ENCODE measurements around the gene TOPAZ1. TPM values are rescaled to one million over a fixed set of nuclear protein-coding genes. Genes with fewer than 3 reads are reported as not detected.

The TOPAZ1 gene
- total and polyA plus RNA-seq, 5 donors = not detected

DNA sequence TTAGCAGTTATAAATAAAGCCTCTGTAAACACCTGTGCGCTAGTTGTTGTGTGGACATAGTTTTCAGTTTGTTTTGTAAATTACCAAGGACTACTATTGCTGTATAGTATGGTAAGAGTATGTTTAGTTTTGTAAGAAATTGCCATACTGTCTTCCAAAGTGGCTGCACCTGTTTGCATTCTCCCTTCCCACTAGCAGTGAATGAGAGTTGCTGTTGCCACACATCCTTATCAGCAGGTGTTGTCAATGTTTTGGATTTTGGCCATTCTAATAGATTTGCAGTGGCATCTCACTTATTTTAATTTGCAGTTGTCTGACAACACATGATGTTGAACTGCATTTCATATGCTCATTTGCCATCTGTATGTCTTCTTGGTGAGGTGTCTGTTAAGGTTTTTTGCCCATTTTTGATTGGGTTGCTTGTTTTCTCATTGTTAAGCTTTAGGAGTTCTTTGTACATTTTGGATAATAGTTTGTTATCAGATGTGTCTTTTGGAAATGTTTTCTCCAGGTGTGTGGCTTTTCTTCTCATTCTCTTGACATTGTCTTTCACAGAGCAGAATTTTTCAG lies 111.8 kb downstream of the TOPAZ1 start:
- Histone ChIP-seq H3K27ac (ENCODE audit: low read length) (no peak overlapping the region), H3K4me3 (ENCODE audit: low read length) (no peak overlapping the region), H3K27me3 (ENCODE audit: control insufficient read depth, insufficient read depth) (no peaks in the 10 kb centered on the region), H3K4me1 (ENCODE audit: control insufficient read depth, insufficient read depth, low read length) (no peaks in the 10 kb centered on the region), H3K9me3 (ENCODE audit: control insufficient read depth, low read length) (no peaks in the 10 kb centered on the region)
- 99% methylated on average over 1 of the region's 1 CpG for WGBS
- DNase-seq = no peak
- intact Hi-C loops (cut with DNase I) = no loop called here
- no peak for ATAC-seq

DNA sequence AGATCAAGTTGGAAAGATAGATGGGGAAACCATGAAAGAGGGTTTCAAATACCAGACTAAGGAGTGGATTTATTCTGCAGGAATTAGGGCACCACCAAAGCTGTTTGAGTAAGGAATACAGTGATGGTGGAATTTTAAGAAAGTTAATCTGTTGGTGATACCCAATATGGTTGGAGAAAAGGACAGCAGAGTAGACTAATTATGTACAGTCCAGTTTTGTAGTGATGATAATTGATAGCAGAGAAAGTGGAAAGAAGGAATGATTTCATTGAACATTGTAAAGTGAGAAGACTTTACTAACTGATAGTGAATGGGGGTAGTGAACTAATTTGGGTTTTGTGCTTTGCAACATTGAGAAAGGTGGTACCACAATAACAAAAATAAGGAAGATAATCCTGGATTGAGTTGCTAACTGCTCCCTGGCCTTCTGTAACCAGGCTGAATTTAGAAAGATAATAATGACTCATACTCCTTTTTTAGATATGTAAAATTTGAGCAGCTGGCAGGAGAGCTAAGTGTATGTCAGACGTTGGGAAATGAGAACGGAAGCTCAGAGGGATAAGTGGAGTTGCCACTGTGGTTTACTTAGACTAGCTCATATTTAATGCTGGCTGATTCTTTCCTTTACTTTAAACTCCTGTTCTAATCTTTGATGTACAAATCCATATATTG lies 113.8 kb downstream of the TOPAZ1 start:
- no peaks in the 10 kb centered on the region for H3K4me1 ChIP-seq (ENCODE audit: control insufficient read depth, insufficient read depth, low read length)
- H3K27me3 ChIP-seq (ENCODE audit: control insufficient read depth, insufficient read depth) = no peaks in the 10 kb centered on the region
- no peaks in the 10 kb centered on the region for H3K9me3 ChIP-seq (ENCODE audit: control insufficient read depth, low read length)
- ATAC-seq = peak; percentile 93 to 95
- peak in 1 of 3 donors; percentile 17 for DNase-seq
- no peak overlapping the region for H3K4me3 ChIP-seq (ENCODE audit: low read length)
- intact Hi-C loops (cut with DNase I) = no loop called here
- 11% methylated on average over 2 of the region's 2 CpGs for WGBS
- peak overlapping the region; percentile 62 for H3K27ac ChIP-seq (ENCODE audit: low read length)

DNA sequence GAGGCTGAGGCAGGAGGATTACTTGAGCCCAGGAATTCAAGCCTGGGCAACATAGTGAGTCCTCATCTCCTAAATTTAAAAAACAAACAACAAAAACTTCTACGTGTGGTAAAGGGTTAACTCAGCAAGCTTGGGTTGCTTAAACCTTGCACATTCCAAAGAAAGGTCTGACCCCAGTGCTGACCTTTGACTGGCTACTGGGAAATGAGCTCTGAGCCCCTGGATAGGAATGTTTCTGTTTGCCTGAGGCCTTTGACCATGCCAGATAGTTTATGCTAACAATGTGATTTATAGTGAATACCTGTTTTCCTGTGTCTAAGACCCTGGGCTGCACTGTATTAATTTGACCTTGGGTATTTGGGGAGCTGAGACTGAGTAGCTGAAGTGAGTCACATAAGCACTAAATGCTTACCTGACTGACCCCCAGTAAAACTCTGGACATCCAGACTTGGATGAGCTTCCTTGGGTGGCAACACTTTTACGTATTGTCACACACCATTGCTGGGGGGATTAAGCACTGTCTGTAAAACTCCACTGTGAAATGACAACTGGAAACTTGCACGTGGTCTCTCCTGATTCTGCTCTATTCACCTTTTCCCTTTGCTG lies 117.6 kb downstream of the TOPAZ1 start:
- no peak overlapping the region for H3K4me3 ChIP-seq (ENCODE audit: low read length)
- 57% methylated on average over 3 of the region's 3 CpGs for WGBS
- intact Hi-C loops (cut with DNase I) = no loop called here
- H3K27ac ChIP-seq (ENCODE audit: low read length) = no peak overlapping the region
- H3K4me1 ChIP-seq (ENCODE audit: control insufficient read depth, insufficient read depth, low read length) = no peaks in the 10 kb centered on the region
- no peaks in the 10 kb centered on the region for H3K9me3 ChIP-seq (ENCODE audit: control insufficient read depth, low read length)
- DNase-seq = no peak
- no peak for ATAC-seq
- H3K27me3 ChIP-seq (ENCODE audit: control insufficient read depth, insufficient read depth) = no peaks in the 10 kb centered on the region

DNA sequence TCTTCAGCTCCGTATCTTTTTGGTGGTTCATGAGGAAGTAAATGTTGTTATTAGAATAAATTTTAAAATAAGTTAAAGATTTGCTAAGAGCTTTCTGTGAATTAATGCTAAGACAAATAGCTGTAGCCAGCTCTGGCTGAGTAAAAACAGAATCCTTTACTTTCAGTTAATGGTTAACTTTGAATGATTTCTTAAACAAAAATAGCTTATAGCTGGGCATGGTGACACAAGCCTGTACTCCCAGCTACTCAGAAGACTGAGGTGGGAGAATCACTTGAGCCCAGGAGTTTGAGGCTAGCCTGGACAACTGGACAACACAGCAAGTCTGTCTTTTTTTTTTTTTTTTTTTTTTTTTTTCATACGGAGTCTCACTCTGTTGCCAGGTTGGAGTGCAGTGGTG lies 121.9 kb downstream of the TOPAZ1 start:
- H3K27me3 ChIP-seq (ENCODE audit: control insufficient read depth, insufficient read depth) = no peaks in the 10 kb centered on the region
- H3K4me3 ChIP-seq (ENCODE audit: low read length) = no peak overlapping the region
- no peak overlapping the region for H3K27ac ChIP-seq (ENCODE audit: low read length)
- DNase-seq (no peak), ATAC-seq (no peak)
- no peaks in the 10 kb centered on the region for H3K9me3 ChIP-seq (ENCODE audit: control insufficient read depth, low read length)
- WGBS = 97% methylated on average over 2 of the region's 2 CpGs
- intact Hi-C loops (cut with DNase I) = no loop called here
- no peaks in the 10 kb centered on the region for H3K4me1 ChIP-seq (ENCODE audit: control insufficient read depth, insufficient read depth, low read length)

DNA sequence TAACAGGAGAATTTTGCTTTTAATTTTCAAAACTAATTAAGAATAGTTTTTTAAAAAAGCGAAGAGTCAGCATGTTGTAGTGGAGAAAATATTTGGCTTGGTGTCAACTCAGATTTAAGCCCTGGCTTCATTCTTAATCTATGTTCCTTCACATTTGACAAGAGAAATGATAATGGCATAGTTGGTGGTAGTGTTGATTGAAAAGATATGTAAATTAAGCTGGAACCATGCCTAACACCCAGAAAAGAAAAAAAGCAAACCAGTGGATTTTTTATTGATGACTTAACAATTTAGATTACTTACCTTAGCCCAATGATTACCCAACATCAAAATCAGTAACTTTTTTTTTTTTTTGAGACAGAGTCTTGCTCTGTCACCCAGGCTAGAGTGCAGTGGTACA lies 124.3 kb downstream of the TOPAZ1 start:
- intact Hi-C loops (cut with DNase I) = no loop called here
- no peaks in the 10 kb centered on the region for H3K4me1 ChIP-seq (ENCODE audit: control insufficient read depth, insufficient read depth, low read length)
- no peaks in the 10 kb centered on the region for H3K27me3 ChIP-seq (ENCODE audit: control insufficient read depth, insufficient read depth)
- 90% methylated on average over 1 of the region's 1 CpG for WGBS
- no peak overlapping the region for H3K4me3 ChIP-seq (ENCODE audit: low read length)
- no peak for ATAC-seq
- no peak overlapping the region for H3K27ac ChIP-seq (ENCODE audit: low read length)
- H3K9me3 ChIP-seq (ENCODE audit: control insufficient read depth, low read length) = no peaks in the 10 kb centered on the region
- DNase-seq = no peak

DNA sequence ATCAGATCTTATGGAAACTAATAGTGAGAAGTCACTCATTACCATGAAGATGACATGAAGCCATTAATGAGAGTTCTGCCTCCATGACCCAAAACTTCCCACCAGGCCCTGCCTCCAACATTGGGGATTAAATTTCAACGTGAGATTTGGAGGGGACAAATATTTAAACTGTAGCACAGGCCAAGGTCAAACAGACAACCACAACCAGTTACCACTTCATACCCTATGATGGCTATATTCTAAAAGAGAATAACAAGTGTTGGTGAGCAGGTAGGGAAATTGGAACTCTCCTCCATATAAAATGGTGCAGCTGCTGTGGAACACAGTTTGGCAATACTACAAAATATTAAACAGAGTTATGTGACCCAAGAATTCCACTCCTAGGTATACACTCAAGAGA lies 133.8 kb downstream of the TOPAZ1 start:
- no peak overlapping the region for H3K27ac ChIP-seq (ENCODE audit: low read length)
- DNase-seq (no peak), ATAC-seq (no peak)
- WGBS = 86% methylated on average over 1 of the region's 1 CpG
- H3K4me1 ChIP-seq (ENCODE audit: control insufficient read depth, insufficient read depth, low read length) = no peaks in the 10 kb centered on the region
- H3K27me3 ChIP-seq (ENCODE audit: control insufficient read depth, insufficient read depth) = no peaks in the 10 kb centered on the region
- intact Hi-C loops (cut with DNase I) = no loop called here
- H3K4me3 ChIP-seq (ENCODE audit: low read length) = no peak overlapping the region
- H3K9me3 ChIP-seq (ENCODE audit: control insufficient read depth, low read length) = no peaks in the 10 kb centered on the region

Other genes starting within 250 kb of the TOPAZ1 start
- gene TCAIM, start 96.9 kb downstream of the TOPAZ1 start, total RNA-seq = 10 to 100 TPM; 22.3 to 29.3 (median 28.3) TPM
- 18.3 TPM for gene TCAIM, start 96.9 kb downstream of the TOPAZ1 start, polyA plus RNA-seq
- 10 to 100 TPM; 14.2 to 15.6 (median 14.9) TPM for gene ZNF445, start 235.8 kb downstream of the TOPAZ1 start, total RNA-seq
- gene ZNF445, start 235.8 kb downstream of the TOPAZ1 start, polyA plus RNA-seq = 5.7 TPM